AG04450 (cell line): ENCODE data around the gene CERKL. TPM values are rescaled to one million over a fixed set of nuclear protein-coding genes. Genes with fewer than 3 reads are reported as not detected.

Source experiments
- CTCF ChIA-PET: fragments of 300-600, 350-600 bp; formaldehyde crosslinking; extraction: SDS; loops from one replicate; lab custom pipeline; 2022; ENCODE audit warnings: antibody characterized with exemption, inconsistent platforms; lab: Charles Lee
- POLR2A ChIA-PET: fragments of 350-600 bp; formaldehyde crosslinking; extraction: SDS; loops from one replicate; lab custom pipeline; 2021; ENCODE audit warnings: antibody characterized with exemption, inconsistent platforms; lab: Yijun Ruan, JAX
- DNase-seq: peaks from one replicate; pipeline ENCODE4 v3.0.0-alpha.2; 2011; ENCODE audit warnings: low read depth, low spot score
- H3K27ac ChIP-seq: one replicate; pipeline ENCODE4 v1.5.1; 2012; ENCODE audit warnings: low read depth, low read length, control low read depth
- H3K27me3 ChIP-seq: one replicate; pipeline ENCODE4 v1.6.0; 2012; ENCODE audit warnings: low read length; ENCODE audit not compliant: control insufficient read depth, insufficient read depth
- H3K4me3 ChIP-seq: 2 replicates; pipeline ENCODE4 v1.5.1; 2011; ENCODE audit warnings: mild to moderate bottlenecking, low read depth, low read length, control low read depth
- H3K9me3 ChIP-seq: 2 replicates; pipeline ENCODE4 v1.5.1; 2012; ENCODE audit warnings: low read length; ENCODE audit not compliant: control insufficient read depth, insufficient read depth
- CTCF ChIP-seq: IDR thresholded peaks from 2 replicates; pipeline ENCODE4 v1.5.1; 2011; ENCODE audit warnings: low read depth, low read length, control low read depth, inconsistent platforms
- polyA plus RNA-seq: library from polyadenylated mRNA; depleted of rRNA; stranded (reverse); fragments of >200 nt; gene quantifications from 2 replicates; pipeline ENCODE4 v1.2.3, GENCODE V29; 2011

CERKL gene
- polyA plus RNA-seq, 1 experiment = 0.09 TPM

GRCh38 chr2:181605889-181606837 lies 50.7 kb downstream of the CERKL start:
- no peak overlapping the region for H3K27ac ChIP-seq
- no peaks in the 10 kb centered on the region for H3K9me3 ChIP-seq
- ChIA-PET CTCF (no interaction called here), POLR2A (no interaction called here)
- H3K4me3 ChIP-seq = no peak overlapping the region
- DNase-seq = no peak
- no peaks in the 10 kb centered on the region for H3K27me3 ChIP-seq
- no peak for TF ChIP-seq CTCF

GRCh38 chr2:181602017-181602416 lies 54.9 kb downstream of the CERKL start:
- Histone ChIP-seq H3K4me3 (no peak overlapping the region), H3K9me3 (no peaks in the 10 kb centered on the region), H3K27me3 (no peaks in the 10 kb centered on the region), H3K27ac (no peak overlapping the region)
- no peak for TF ChIP-seq CTCF
- POLR2A ChIA-PET = no interaction called here
- no peak for DNase-seq
- CTCF ChIA-PET = no interaction called here

GRCh38 chr2:181596556-181596955 lies 60.3 kb downstream of the CERKL start:
- Histone ChIP-seq H3K27me3 (no peaks in the 10 kb centered on the region), H3K27ac (no peak overlapping the region), H3K9me3 (no peaks in the 10 kb centered on the region), H3K4me3 (no peak overlapping the region)
- no peak for TF ChIP-seq CTCF
- DNase-seq = no peak
- ChIA-PET CTCF (no interaction called here), POLR2A (no interaction called here)

GRCh38 chr2:181594322-181594721 lies 62.6 kb downstream of the CERKL start:
- H3K9me3 ChIP-seq = no peaks in the 10 kb centered on the region
- TF ChIP-seq CTCF = no peak
- ChIA-PET POLR2A (no interaction called here), CTCF (no interaction called here)
- H3K27me3 ChIP-seq = no peaks in the 10 kb centered on the region
- DNase-seq = no peak
- no peak overlapping the region for H3K27ac ChIP-seq
- H3K4me3 ChIP-seq = no peak overlapping the region

- no peak for TF ChIP-seq CTCF
- H3K9me3 ChIP-seq = no peaks in the 10 kb centered on the region
- CTCF ChIA-PET = no interaction called here
- no peak for DNase-seq
- POLR2A ChIA-PET = no interaction called here
- no peak overlapping the region for H3K27ac ChIP-seq
- H3K27me3 ChIP-seq = peaks cover 3% of the 10 kb centered on the region
- no peak overlapping the region for H3K4me3 ChIP-seq
These were observed 67.1 kb downstream of the CERKL start for GRCh38 chr2:181589779-181590178.
